Activated naive CD8-positive, alpha-beta T cell treated with anti-CD3 and anti-CD28 coated beads, Interleukin-2, amount 10 ng/mL, durations not matched to agents 7 days and 5 days (primary cell): ENCODE measurements around the gene TRAK1. TPM values are rescaled to one million over a fixed set of nuclear protein-coding genes. Genes with fewer than 3 reads are reported as not detected.
A peak's percentile ranks its signal among the peaks of the same experiment; 100 is the strongest.

Experiments used
- ATAC-seq: fragments of 150-1000 bp; cut with Tn5 transposase; one replicate; pipeline ENCODE4 v1.10.0; 2021; ENCODE audit warnings: low read depth, moderate library complexity
- POLR2A ChIA-PET: fragments of 350-600 bp; sonication (Branson Sonifier 250); formaldehyde crosslinking; loops from one replicate; lab custom pipeline; 2021; ENCODE audit warnings: antibody characterized with exemption; lab: Charles Lee
- DNase-seq: peaks from one replicate; pipeline ENCODE4 v3.0.0; 2021
- H3K27ac Mint-ChIP-seq: one replicate; pipeline ENCODE4 v1.8.0; 2022; ENCODE audit warnings: mild to moderate bottlenecking, mixed read lengths
- H3K27me3 Mint-ChIP-seq: one replicate; pipeline ENCODE4 v1.8.0; 2022; ENCODE audit warnings: mild to moderate bottlenecking, moderate library complexity, mixed read lengths
- H3K36me3 Mint-ChIP-seq: one replicate; pipeline ENCODE4 v1.8.0; 2021; ENCODE audit warnings: mild to moderate bottlenecking, mixed read lengths
- H3K4me1 Mint-ChIP-seq: one replicate; pipeline ENCODE4 v1.8.0; 2021; ENCODE audit warnings: mixed read lengths
- H3K4me3 Mint-ChIP-seq: one replicate; pipeline ENCODE4 v1.8.0; 2022; ENCODE audit warnings: mild to moderate bottlenecking, moderate library complexity, mixed read lengths
- H3K9me3 Mint-ChIP-seq: one replicate; pipeline ENCODE4 v1.8.0; 2021; ENCODE audit warnings: mixed read lengths
- total RNA-seq, 2 experiments: library from RNA; stranded (reverse); gene quantifications; one replicate each; pipeline ENCODE4 v1.2.3, GENCODE V29; 2021

Gene TRAK1
- total RNA-seq, 2 experiments from 2014 or later: 32.7 to 33.9 TPM

GRCh38 chr3:42220436-42221121 is 129.4 kb downstream of the TRAK1 start:
- Mint-ChIP-seq H3K36me3 (peaks cover 15% of the 10 kb centered on the region), H3K9me3 (no peaks in the 10 kb centered on the region), H3K4me3 (no peak overlapping the region), H3K27ac (peak overlapping the region; percentile 17), H3K27me3 (no peaks in the 10 kb centered on the region), H3K4me1 (peaks cover 26% of the 10 kb centered on the region)
- DNase-seq (no peak), ATAC-seq (no peak)
- POLR2A ChIA-PET: no interaction called here

- Mint-ChIP-seq H3K36me3 (peaks cover 16% of the 10 kb centered on the region), H3K4me3 (no peak overlapping the region), H3K27ac (no peak overlapping the region), H3K4me1 (peaks cover 12% of the 10 kb centered on the region), H3K9me3 (no peaks in the 10 kb centered on the region), H3K27me3 (no peaks in the 10 kb centered on the region)
- DNase-seq (no peak), ATAC-seq (no peak)
- POLR2A ChIA-PET: interaction anchor here (1.0 kb wide), 1 partner anchor 9 kb away, joined by 3 read pairs; no protein-coding TSS in a partner anchor
Observed at GRCh38 chr3:42222942-42223693, 132.0 kb downstream of the TRAK1 start.

- no peak for DNase-seq
- H3K27me3 Mint-ChIP-seq: no peaks in the 10 kb centered on the region
- peaks cover 14% of the 10 kb centered on the region for H3K4me1 Mint-ChIP-seq
- H3K9me3 Mint-ChIP-seq: no peaks in the 10 kb centered on the region
- H3K4me3 Mint-ChIP-seq: no peak overlapping the region
- H3K27ac Mint-ChIP-seq: no peak overlapping the region
- ATAC-seq: no peak
- POLR2A ChIA-PET: interaction anchor here (1.0 kb wide), 1 partner anchor 10 kb away, joined by 3 read pairs; no protein-coding TSS in a partner anchor
- peaks cover 12% of the 10 kb centered on the region for H3K36me3 Mint-ChIP-seq
Observed at GRCh38 chr3:42224178-42224577, 133.0 kb downstream of the TRAK1 start.

- Mint-ChIP-seq H3K27ac (no peak overlapping the region), H3K4me3 (no peak overlapping the region), H3K36me3 (peaks cover 11% of the 10 kb centered on the region), H3K9me3 (no peaks in the 10 kb centered on the region), H3K4me1 (peaks cover 14% of the 10 kb centered on the region), H3K27me3 (no peaks in the 10 kb centered on the region)
- ATAC-seq: no peak
- DNase-seq: no peak
- POLR2A ChIA-PET: no interaction called here
Observed at GRCh38 chr3:42224658-42225421, 133.7 kb downstream of the TRAK1 start.

GRCh38 chr3:42225486-42226363 is 134.6 kb downstream of the TRAK1 start:
- no peak for ATAC-seq
- Mint-ChIP-seq H3K27me3 (no peaks in the 10 kb centered on the region), H3K4me1 (peaks cover 11% of the 10 kb centered on the region), H3K27ac (no peak overlapping the region), H3K4me3 (no peak overlapping the region), H3K9me3 (no peaks in the 10 kb centered on the region), H3K36me3 (peaks cover 5% of the 10 kb centered on the region)
- POLR2A ChIA-PET: interaction anchor here (0.6 kb wide), 1 partner anchor 275 kb away, joined by 5 read pairs; no protein-coding TSS in a partner anchor
- no peak for DNase-seq

- peaks cover 5% of the 10 kb centered on the region for H3K36me3 Mint-ChIP-seq
- peaks cover 11% of the 10 kb centered on the region for H3K4me1 Mint-ChIP-seq
- no peak overlapping the region for H3K4me3 Mint-ChIP-seq
- ATAC-seq (peak; percentile 45), DNase-seq (no peak)
- H3K27me3 Mint-ChIP-seq: no peaks in the 10 kb centered on the region
- H3K9me3 Mint-ChIP-seq: no peaks in the 10 kb centered on the region
- peak overlapping the region; percentile 1 for H3K27ac Mint-ChIP-seq
- POLR2A ChIA-PET: interaction anchor here (0.6 kb wide), 1 partner anchor 276 kb away, joined by 5 read pairs; no protein-coding TSS in a partner anchor
Observed at GRCh38 chr3:42226470-42227425, 135.6 kb downstream of the TRAK1 start.

GRCh38 chr3:42228796-42229195 is 137.6 kb downstream of the TRAK1 start:
- POLR2A ChIA-PET: interaction anchor here (0.9 kb wide), 1 partner anchor 216 kb away, joined by 3 read pairs; no protein-coding TSS in a partner anchor
- H3K36me3 Mint-ChIP-seq: peaks cover 5% of the 10 kb centered on the region
- DNase-seq: no peak

GRCh38 chr3:42229266-42229941 is 138.2 kb downstream of the TRAK1 start:
- no peak overlapping the region for H3K4me3 Mint-ChIP-seq
- H3K27ac Mint-ChIP-seq: no peak overlapping the region
- H3K9me3 Mint-ChIP-seq: no peaks in the 10 kb centered on the region
- peaks cover 3% of the 10 kb centered on the region for H3K36me3 Mint-ChIP-seq
- H3K4me1 Mint-ChIP-seq: peaks cover 11% of the 10 kb centered on the region
- ATAC-seq: no peak
- POLR2A ChIA-PET: interaction anchor here (0.6 to 0.9 kb wide), 2 partner anchors 217 to 578 kb away, joined by 3 read pairs; no protein-coding TSS in a partner anchor
- DNase-seq: no peak
- H3K27me3 Mint-ChIP-seq: no peaks in the 10 kb centered on the region

More at GRCh38 chr3:42228796-42229195, 137.6 kb downstream of the TRAK1 start:
- Mint-ChIP-seq H3K27me3 (no peaks in the 10 kb centered on the region), H3K4me1 (peaks cover 11% of the 10 kb centered on the region), H3K27ac (no peak overlapping the region), H3K9me3 (no peaks in the 10 kb centered on the region), H3K4me3 (no peak overlapping the region)
- peak; percentile 66 for ATAC-seq

- POLR2A ChIA-PET: interaction anchor here (0.6 kb wide), 1 partner anchor 579 kb away, joined by 3 read pairs; no protein-coding TSS in a partner anchor
- Mint-ChIP-seq H3K4me1 (peaks cover 11% of the 10 kb centered on the region), H3K4me3 (no peak overlapping the region), H3K36me3 (peaks cover 3% of the 10 kb centered on the region), H3K27me3 (peaks cover under 1% of the 10 kb centered on the region), H3K27ac (no peak overlapping the region), H3K9me3 (no peaks in the 10 kb centered on the region)
- no peak for DNase-seq
- no peak for ATAC-seq
Observed at GRCh38 chr3:42229942-42230688, 139.0 kb downstream of the TRAK1 start.

GRCh38 chr3:42230860-42231259 is 139.7 kb downstream of the TRAK1 start:
- peaks cover 7% of the 10 kb centered on the region for H3K27me3 Mint-ChIP-seq
- POLR2A ChIA-PET: no interaction called here
- no peak overlapping the region for H3K4me3 Mint-ChIP-seq
- peaks cover 11% of the 10 kb centered on the region for H3K4me1 Mint-ChIP-seq
- no peak overlapping the region for H3K27ac Mint-ChIP-seq
- peaks cover 3% of the 10 kb centered on the region for H3K36me3 Mint-ChIP-seq
- DNase-seq (no peak), ATAC-seq (no peak)
- H3K9me3 Mint-ChIP-seq: no peaks in the 10 kb centered on the region
